ENCODE data around the gene PAFAH2. TPM values are rescaled to one million over a fixed set of nuclear protein-coding genes. Genes with fewer than 3 reads are reported as not detected.

PAFAH2 gene
- total RNA-seq, 1 experiment from 2014 or later, result 6.7 TPM

GRCh38 chr1:25979210-25979609 lies 18.7 kb downstream of the PAFAH2 start:
- TF ChIP-seq EZH2 (IDR thresholded peaks at IDR 0.05; ENCODE audit: borderline replicate concordance, low read depth, low read length, poor library complexity, severe bottlenecking), result no peak
- TF ChIP-seq CTCF (conservative IDR thresholded peaks at IDR 0.05; ENCODE audit: low read depth, low read length), result no peak
- H3K9me3 ChIP-seq (ENCODE audit: low read depth, low read length, poor library complexity, severe bottlenecking), result no peaks in the 10 kb centered on the region
- no peak for DNase-seq (ENCODE audit: low spot score)
- ChIA-PET CTCF (no interaction called here), POLR2A (ENCODE audit: low non-redundant PET) (no interaction called here)
- H3K27ac ChIP-seq (ENCODE audit: low read depth, low read length, poor library complexity, severe bottlenecking), result no peak overlapping the region
- no peaks in the 10 kb centered on the region for H3K27me3 ChIP-seq (replicated peaks; ENCODE audit: insufficient read depth, low read depth, low read length, poor library complexity)
- H3K4me1 ChIP-seq (ENCODE audit: insufficient read depth, low read length, poor library complexity, severe bottlenecking), result no peaks in the 10 kb centered on the region
- intact Hi-C loops (cut with micrococcal nuclease; ENCODE audit: unreplicated experiment), result no loop called here
- peaks cover 7% of the 10 kb centered on the region for H3K36me3 ChIP-seq (ENCODE audit: insufficient read depth, low read length, poor library complexity, severe bottlenecking)
- no peak overlapping the region for H3K4me3 ChIP-seq (ENCODE audit: low read depth, low read length, poor library complexity, severe bottlenecking)
- BruUV-seq (replicated peaks), result no TSS peak

- CTCF ChIA-PET, result no interaction called here
- BruUV-seq (replicated peaks), result no TSS peak
- Histone ChIP-seq H3K4me1 (ENCODE audit: insufficient read depth, low read length, poor library complexity, severe bottlenecking) (no peaks in the 10 kb centered on the region), H3K4me3 (ENCODE audit: low read depth, low read length, poor library complexity, severe bottlenecking) (no peak overlapping the region), H3K27me3 (replicated peaks; ENCODE audit: insufficient read depth, low read depth, low read length, poor library complexity) (no peaks in the 10 kb centered on the region), H3K36me3 (ENCODE audit: insufficient read depth, low read length, poor library complexity, severe bottlenecking) (peaks cover 7% of the 10 kb centered on the region), H3K27ac (ENCODE audit: low read depth, low read length, poor library complexity, severe bottlenecking) (no peak overlapping the region), H3K9me3 (ENCODE audit: low read depth, low read length, poor library complexity, severe bottlenecking) (no peaks in the 10 kb centered on the region)
- no peak for DNase-seq (ENCODE audit: low spot score)
- TF ChIP-seq EZH2 (IDR thresholded peaks at IDR 0.05; ENCODE audit: borderline replicate concordance, low read depth, low read length, poor library complexity, severe bottlenecking) (no peak), CTCF (conservative IDR thresholded peaks at IDR 0.05; ENCODE audit: low read depth, low read length) (no peak)
- POLR2A ChIA-PET (ENCODE audit: low non-redundant PET), result no interaction called here
- intact Hi-C loops (cut with micrococcal nuclease; ENCODE audit: unreplicated experiment), result no loop called here
Observed at GRCh38 chr1:25978403-25978802, 19.5 kb downstream of the PAFAH2 start.

- CTCF ChIA-PET, result no interaction called here
- no TSS peak for BruUV-seq (replicated peaks)
- Histone ChIP-seq H3K36me3 (ENCODE audit: insufficient read depth, low read length, poor library complexity, severe bottlenecking) (peaks cover 5% of the 10 kb centered on the region), H3K4me1 (ENCODE audit: insufficient read depth, low read length, poor library complexity, severe bottlenecking) (no peaks in the 10 kb centered on the region), H3K27me3 (replicated peaks; ENCODE audit: insufficient read depth, low read depth, low read length, poor library complexity) (no peaks in the 10 kb centered on the region), H3K9me3 (ENCODE audit: low read depth, low read length, poor library complexity, severe bottlenecking) (no peaks in the 10 kb centered on the region), H3K4me3 (ENCODE audit: low read depth, low read length, poor library complexity, severe bottlenecking) (no peak overlapping the region), H3K27ac (ENCODE audit: low read depth, low read length, poor library complexity, severe bottlenecking) (no peak overlapping the region)
- intact Hi-C loops (cut with micrococcal nuclease; ENCODE audit: unreplicated experiment), result no loop called here
- DNase-seq (ENCODE audit: low spot score), result no peak
- POLR2A ChIA-PET (ENCODE audit: low non-redundant PET), result no interaction called here
- TF ChIP-seq CTCF (conservative IDR thresholded peaks at IDR 0.05; ENCODE audit: low read depth, low read length), result no peak
- no peak for TF ChIP-seq EZH2 (IDR thresholded peaks at IDR 0.05; ENCODE audit: borderline replicate concordance, low read depth, low read length, poor library complexity, severe bottlenecking)
Observed at GRCh38 chr1:25977801-25978200, 20.1 kb downstream of the PAFAH2 start.

All from A673 (cell line).